HG03159 (cell line): ENCODE measurements around the gene CD1E.
"Not testable (repeated sequence)": the region's sequence is repeated elsewhere in the genome, so short reads cannot be mapped to it uniquely, and the experiment has no call there.

Source experiments
- ATAC-seq: cut with Tn5 transposase; IDR thresholded peaks from one replicate; pipeline ENCODE4 v1.9.1; 2021; ENCODE audit warnings: mild to moderate bottlenecking, moderate library complexity; ENCODE audit not compliant: unreplicated experiment

Gene CD1E

GRCh38 chr1:158357441-158357840, 3.7 kb downstream of the CD1E start:
- no peak for ATAC-seq

- no peak for ATAC-seq
Observed at GRCh38 chr1:158362482-158362881, 8.8 kb downstream of the CD1E start.

GRCh38 chr1:158362941-158363340, 9.2 kb downstream of the CD1E start:
- no peak for ATAC-seq

DNA sequence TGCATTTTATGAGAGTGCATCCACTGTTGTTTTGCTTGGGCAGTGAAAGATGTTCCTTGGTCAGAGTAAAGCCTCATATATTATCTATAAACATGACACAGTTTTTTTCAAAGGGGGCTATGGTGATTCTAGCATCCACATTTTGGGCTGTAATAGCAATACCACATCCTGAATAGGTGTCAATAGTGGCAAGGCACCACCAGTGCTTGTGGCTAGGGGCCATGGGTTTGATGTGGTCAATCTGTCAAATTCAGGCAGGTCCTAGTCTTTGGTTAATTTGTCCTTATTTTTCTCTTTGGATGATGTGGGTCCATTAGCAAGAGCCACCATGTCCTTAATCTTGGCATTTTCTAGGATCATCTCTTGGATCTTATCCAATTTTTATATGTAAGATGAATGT, 13.1 kb downstream of the CD1E start:
- no peak for ATAC-seq

GRCh38 chr1:158371188-158371953, 17.7 kb downstream of the CD1E start:
- peak; percentile 93 for ATAC-seq

DNA sequence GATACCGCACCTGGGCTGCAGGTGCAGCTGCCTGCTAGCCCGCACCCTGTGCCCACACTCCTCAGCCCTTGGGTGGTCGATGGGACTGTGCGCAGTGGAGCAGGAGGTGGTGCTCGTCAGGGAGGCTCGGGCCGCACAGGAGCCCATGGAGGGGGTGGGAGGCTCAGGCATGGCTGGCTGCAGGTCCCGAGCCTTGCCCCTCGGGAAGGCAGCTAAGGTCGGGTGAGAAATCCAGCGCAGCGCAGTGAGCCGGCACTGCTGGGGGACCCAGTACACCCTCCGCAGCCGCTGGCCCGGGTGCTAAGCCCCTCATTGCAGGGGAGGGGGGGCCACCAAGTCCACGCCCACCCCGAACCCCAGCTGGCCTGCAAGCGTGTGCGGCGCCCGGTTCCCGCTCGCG, 20.4 kb downstream of the CD1E start:
- ATAC-seq = not testable (repeated sequence)

DNA sequence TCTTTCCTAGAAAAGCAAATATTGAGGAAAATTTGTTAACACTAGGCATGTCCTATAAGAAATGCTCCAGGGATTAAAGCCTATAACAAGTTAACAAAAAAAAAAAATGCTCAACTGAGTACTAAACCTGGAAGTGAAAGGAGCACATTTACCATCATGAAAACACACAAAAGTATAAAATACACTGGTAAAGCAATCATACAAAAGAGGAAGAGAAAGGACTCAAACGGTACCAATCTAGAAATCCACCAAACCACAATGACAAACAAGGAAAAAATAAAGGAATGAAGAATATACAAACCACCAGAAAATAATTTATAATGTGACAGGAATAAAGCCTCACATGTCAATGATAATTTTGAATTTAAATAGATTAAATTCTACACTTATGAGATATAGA, 21.2 kb downstream of the CD1E start:
- ATAC-seq = no peak

- no peak for ATAC-seq
Observed at GRCh38 chr1:158390331-158390730, 36.6 kb downstream of the CD1E start.

GRCh38 chr1:158391099-158391498, 37.4 kb downstream of the CD1E start:
- no peak for ATAC-seq

DNA sequence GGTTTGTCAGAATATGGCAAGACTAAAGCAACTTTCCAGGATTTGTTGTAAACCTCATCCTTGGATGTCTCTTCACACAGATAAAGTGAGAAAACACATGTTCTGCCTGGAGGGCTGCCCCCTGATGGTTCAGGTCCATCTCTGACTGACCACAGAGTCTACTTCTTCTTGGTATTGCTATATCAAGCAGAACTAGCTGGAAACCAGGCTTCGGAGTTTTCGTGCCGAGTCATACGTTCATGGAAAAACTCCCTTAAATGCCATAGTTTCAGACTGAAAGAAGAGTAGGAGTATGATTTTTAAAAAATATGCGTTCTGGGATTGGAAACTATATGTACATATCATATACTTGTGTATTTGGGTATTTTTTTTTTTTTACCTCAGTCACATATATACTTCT, 39.8 kb downstream of the CD1E start:
- ATAC-seq = no peak

- no peak for ATAC-seq
Observed at GRCh38 chr1:158396646-158397045, 43.0 kb downstream of the CD1E start.

- no peak for ATAC-seq
Observed at GRCh38 chr1:158398818-158399514, 45.3 kb downstream of the CD1E start, which contains the start of gene OR10T2. OR10T2 (minus strand) TSS chr1:158399466; CDS start chr1:158399466, 0 bp downstream.

GRCh38 chr1:158400871-158401270, 47.2 kb downstream of the CD1E start:
- no peak for ATAC-seq

DNA sequence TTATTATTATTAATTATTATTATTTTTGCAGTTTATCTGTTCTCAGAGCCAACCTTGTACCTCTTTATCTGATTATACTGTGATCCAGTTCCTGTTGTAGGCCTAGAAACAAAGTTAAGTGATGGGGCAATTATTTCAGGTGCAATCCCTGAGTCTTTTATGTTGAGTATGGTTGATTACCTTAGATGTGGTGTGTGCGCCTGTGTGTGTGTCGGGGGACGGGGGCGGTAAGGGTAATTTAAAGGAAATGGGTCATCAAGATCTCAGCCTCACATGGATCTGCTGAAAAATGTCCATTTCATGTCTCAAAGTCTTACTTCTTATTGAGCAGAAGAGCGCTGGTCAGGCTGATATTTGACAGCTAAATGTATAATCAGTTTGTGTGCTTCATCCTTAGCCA, 53.4 kb downstream of the CD1E start:
- ATAC-seq = no peak
